Effector CD4-positive, alpha-beta T cell (primary cell): ENCODE results near the gene MSANTD1.

Experiments
- DNase-seq: peaks from one replicate; pipeline ENCODE4 v3.0.0-alpha.2; 2020

Gene MSANTD1

DNA sequence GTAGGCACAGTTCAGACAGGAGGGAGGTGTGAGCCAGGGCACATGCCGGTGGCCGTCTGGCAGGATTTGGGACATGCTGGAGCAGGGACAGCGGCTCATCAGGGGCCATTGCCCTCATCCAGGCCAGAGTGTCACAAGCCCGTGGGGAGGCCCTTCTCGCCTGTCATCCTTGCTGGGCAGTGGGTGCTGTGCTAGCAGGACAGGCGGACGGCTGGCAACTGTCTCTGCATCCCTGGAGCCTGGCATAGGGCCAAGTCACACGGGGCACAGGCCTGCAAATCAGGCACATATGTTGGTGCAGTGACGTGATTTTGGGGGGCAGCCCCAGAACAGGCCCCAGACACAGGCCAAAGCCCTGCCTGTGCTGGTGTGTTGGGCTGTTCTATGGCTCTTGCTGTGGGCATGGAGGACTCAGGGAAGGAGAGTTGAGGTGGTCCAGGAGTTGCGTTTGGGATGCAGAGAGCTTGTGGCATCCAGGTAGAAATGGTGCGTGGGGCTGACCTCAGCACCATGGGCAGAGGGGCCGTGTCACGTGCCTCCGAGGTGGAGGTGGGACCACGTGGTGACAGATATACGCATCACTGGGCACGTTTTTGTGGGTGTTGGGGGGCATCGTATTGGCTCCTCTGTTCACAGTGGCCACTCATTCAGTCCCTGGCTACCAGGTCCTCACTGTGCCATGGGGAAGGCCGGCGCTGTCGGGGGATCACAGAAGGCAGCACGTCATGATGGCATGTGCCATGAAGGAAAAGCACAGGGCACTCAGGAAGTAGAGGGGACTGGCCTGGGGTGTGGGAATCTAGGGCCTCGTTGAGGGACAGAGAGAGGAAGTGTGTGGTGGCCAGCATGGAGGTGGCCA is 14.6 kb upstream of the MSANTD1 start:
- DNase-seq: no peak

DNA sequence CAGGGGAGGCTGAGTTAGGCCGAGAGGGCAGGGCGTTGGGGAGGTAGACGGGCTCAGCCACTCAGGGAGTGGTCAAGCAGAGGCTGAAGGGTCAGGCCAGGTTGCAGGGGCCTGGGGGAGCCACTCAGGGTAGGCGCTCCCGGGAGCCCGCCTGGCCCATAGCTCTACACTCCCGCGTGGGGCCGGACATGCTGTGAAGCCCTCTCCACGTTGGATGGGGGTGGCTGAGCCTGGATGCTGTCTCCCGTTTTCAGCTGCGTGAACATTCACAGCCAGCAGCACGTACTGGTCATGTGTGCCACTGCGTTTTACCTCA is 14.0 kb upstream of the MSANTD1 start:
- DNase-seq: no peak

DNA sequence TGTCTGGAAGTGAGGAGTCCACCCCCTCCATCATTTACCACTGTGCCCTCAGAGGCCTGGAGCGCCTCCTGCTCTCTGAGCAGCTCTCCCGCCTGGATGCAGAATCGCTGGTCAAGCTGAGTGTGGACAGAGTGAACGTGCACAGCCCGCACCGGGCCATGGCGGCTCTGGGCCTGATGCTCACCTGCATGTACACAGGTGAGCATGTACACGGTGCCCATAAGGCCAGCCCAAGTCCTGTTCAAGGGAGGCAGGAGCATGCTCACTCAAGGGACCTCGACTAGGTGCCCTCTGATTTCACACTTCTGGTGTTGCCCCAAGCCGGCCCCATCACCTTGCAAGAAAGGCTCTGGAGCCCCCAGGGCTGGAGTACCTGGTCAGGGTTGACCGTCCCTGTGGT is 13.4 kb upstream of the MSANTD1 start:
- no peak for DNase-seq

GRCh38 chr4:3236326-3236878 is 12.6 kb upstream of the MSANTD1 start:
- DNase-seq: no peak

- no peak for DNase-seq
These were observed 11.7 kb upstream of the MSANTD1 start for GRCh38 chr4:3237266-3237665.

- no peak for DNase-seq
These were observed 11.0 kb upstream of the MSANTD1 start for GRCh38 chr4:3237712-3238560.

DNA sequence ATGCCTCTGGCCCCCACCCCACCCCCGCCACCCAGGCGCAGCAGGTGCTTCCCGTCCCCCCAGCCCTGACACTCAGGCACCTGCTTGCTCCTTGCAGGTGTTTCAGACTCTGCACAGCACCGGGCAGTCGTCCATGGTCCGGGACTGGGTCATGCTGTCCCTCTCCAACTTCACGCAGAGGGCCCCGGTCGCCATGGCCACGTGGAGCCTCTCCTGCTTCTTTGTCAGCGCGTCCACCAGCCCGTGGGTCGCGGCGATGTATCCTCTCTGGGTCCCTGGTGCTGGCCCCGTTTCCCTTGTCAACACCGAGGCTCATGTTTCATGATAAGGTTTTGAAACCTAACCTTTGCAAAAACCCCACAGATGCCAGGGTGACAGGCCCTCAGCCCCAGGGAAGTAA is 10.2 kb upstream of the MSANTD1 start:
- no peak for DNase-seq

- DNase-seq: no peak
These were observed 9.7 kb upstream of the MSANTD1 start for GRCh38 chr4:3239303-3239702.

- no peak for DNase-seq
These were observed 8.7 kb upstream of the MSANTD1 start for GRCh38 chr4:3239998-3240920.

DNA sequence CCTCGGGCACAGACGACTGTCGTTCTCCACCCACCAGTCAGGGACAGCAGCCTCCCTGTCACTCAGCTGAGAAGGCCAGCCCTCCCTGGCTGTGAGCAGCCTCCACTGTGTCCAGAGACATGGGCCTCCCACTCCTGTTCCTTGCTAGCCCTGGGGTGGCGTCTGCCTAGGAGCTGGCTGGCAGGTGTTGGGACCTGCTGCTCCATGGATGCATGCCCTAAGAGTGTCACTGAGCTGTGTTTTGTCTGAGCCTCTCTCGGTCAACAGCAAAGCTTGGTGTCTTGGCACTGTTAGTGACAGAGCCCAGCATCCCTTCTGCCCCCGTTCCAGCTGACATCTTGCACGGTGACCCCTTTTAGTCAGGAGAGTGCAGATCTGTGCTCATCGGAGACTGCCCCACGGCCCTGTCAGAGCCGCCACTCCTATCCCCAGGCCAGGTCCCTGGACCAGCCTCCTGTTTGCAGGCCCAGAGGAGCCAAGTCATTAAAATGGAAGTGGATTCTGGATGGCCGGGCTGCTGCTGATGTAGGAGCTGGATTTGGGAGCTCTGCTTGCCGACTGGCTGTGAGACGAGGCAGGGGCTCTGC is 7.9 kb upstream of the MSANTD1 start:
- no peak for DNase-seq

GRCh38 chr4:3241898-3242524 is 6.9 kb upstream of the MSANTD1 start:
- DNase-seq: no peak

- DNase-seq: no peak
These were observed 5.7 kb upstream of the MSANTD1 start for GRCh38 chr4:3243136-3243780.

DNA sequence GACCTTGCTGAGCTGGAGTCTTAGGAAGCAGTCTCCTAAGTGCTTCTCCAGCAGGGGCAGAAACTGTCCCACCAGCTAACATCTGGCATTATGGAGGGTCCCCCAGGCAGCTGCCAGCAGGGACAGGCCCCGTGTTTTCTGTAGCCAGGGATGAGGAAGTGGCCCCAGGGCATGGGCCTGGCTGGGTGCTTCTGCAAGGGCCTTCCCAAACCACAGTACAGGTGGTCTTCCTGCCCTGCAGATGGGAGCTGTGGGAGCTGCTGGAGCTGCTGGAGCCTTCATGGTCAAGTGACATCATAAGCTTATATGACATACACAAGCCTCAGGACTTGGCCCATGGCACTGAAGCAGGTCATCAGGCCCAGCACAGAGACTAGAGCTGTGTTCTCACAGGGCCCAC is 5.0 kb upstream of the MSANTD1 start:
- DNase-seq: no peak

DNA sequence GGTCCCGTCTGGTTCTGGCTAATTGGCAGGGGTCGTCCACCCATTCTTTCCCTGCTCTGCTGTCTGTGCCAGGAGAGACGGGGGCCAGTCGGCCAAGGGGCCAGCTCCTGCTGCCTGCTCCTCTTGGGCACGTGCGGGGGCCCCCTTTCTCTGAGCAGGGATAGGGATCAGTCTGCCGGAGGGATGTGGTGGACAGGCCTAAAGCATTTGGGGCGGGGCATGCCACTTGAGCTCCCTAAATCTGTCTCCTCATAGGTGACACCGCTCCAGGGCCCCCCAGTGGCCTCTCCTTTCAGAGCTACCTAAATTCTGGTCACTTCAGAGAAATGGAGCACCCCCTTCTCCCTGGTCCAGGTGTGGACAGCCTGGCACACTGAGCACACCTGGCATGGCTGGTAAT is 4.2 kb upstream of the MSANTD1 start:
- DNase-seq: no peak

- DNase-seq: no peak
These were observed 3.3 kb upstream of the MSANTD1 start for GRCh38 chr4:3245676-3246075.

- DNase-seq: no peak
These were observed 2.2 kb upstream of the MSANTD1 start for GRCh38 chr4:3246458-3247398.

- no peak for DNase-seq
These were observed 1.4 kb upstream of the MSANTD1 start for GRCh38 chr4:3247399-3248177.

DNA sequence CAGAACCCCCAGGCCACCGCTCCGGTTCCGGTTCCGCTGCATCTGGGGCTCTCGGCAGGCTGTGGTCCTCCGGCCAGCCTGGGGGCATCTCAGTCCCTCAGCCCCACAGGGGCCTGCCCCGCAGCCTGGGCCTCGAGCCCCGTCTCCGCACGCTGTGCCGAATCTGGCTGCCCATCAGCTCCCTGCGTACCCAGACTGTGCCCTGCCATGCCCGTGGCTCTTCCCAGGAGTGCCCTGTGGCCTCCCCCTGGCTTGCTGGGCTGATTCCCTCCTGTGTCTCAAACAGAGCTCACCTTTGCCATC is 830 bp upstream of the MSANTD1 start:
- DNase-seq: no peak

GRCh38 chr4:3249711-3250437 is 915 bp downstream of the MSANTD1 start:
- DNase-seq: no peak
